ENCODE measurements around the gene CDH13. TPM values are rescaled to one million over a fixed set of nuclear protein-coding genes. Genes with fewer than 3 reads are reported as not detected.

The CDH13 gene
- 25.7 TPM for total RNA-seq

DNA sequence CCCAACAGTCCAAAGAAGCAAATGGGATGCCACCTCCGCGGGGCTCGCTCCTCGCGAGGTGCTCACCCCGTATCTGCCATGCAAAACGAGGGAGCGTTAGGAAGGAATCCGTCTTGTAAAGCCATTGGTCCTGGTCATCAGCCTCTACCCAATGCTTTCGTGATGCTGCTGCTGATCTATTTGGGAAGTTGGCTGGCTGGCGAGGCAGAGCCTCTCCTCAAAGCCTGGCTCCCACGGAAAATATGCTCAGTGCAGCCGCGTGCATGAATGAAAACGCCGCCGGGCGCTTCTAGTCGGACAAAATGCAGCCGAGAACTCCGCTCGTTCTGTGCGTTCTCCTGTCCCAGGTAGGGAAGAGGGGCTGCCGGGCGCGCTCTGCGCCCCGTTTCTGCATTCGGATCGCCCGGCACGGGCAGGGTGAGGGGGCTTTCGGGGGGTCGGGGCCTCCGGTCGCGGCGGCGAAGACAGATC lies at the start of gene CDH13:
TSS of gene CDH13 (plus strand) at position 179 of the 471 bp plus-strand sequence.
- no peak for FAIRE-seq

DNA sequence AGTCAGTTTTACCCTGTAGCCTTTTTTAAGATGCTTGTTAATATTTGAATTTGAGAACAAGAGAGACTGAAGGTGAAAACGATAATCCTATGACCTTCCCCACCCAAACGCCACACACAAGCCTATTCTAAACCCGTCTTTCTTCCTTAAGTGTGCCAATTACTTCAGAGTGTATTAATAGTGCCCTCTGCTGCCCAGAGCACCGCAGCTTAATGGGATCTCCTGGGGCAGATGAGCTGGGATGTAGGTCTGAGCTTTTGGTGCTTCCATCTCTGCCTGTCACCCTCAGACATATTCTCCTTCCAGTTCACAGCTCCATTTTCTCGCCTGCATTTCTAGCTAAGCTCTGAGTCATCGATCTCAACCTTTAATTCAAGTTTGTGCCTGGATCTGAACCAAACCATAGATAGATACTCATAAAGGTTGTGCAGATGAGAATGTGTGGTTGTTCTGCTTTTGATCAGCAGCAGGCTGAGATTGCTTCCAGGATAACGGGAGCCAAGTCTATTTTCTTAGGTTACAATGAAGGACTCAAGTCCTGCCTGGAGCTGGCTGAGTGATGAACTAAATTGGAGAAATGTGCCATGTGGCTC lies 46.4 kb upstream of the CDH13 start:
- DNase-seq (ENCODE audit: low spot score in 2 of 2): peak; percentile 6 to 28
- FAIRE-seq: no peak

More for the DNA sequence above, at the start of gene CDH13:
- peak; percentile 44 to 50 for DNase-seq (ENCODE audit: low spot score in 2 of 2)

GRCh38 chr16:82582975-82583374 lies 43.8 kb upstream of the CDH13 start:
- DNase-seq (ENCODE audit: low spot score in 2 of 2) (no peak), FAIRE-seq (no peak)

- FAIRE-seq: no peak
- DNase-seq (ENCODE audit: low spot score in 2 of 2): no peak
These were observed 43.3 kb upstream of the CDH13 start for GRCh38 chr16:82583422-82583821.

DNA sequence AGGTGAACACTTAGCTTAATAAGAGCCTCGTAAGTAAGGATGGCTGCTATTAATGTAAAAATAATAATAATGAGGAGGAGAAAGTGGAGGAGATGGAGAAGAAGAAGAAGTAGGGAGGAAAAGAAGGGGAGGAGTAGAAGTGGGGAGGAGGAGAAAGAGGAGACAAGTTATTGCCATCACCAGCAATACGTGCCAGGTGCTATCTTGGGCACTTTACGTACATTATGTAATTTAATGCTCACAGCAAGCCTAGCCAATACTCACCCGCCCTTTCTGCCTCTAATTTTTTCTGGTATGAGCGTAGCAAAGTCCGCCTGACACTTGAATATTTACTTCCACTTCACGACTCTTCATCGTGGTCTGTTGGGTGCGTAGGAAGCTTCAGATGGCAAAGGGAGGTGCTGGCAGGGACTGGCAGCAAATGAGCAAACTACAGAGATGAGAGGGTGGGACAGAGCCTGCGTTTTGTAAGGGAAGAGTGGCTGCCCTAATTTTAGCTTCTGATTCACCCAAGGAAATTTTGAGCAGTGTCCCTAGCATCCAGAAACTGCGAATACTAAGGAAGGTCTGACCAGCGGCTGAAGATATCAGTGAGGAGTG lies 42.1 kb upstream of the CDH13 start:
- DNase-seq (ENCODE audit: low spot score in 2 of 2): no peak
- no peak for FAIRE-seq

GRCh38 chr16:82585675-82586074 lies 41.1 kb upstream of the CDH13 start:
- no peak for FAIRE-seq

DNA sequence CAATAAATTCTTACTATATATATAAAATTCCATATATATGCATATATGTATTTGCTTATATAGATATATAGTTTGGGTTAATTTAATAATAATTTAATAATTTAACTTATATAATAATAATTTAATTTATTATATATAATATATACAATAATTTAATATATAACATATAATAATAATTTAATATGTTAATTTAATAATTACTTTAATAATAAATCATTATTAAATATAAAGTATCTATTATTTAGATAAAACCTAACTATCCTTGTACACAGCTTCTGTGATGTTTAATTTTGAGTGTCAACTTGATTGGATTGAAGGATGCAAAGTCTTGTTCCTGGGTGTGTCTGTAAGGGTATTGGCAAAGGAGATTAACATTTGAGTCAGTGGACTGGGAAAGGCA lies 40.6 kb upstream of the CDH13 start:
- FAIRE-seq (peak; percentile 97), DNase-seq (ENCODE audit: low spot score in 2 of 2) (no peak)

More at GRCh38 chr16:82585675-82586074, 41.1 kb upstream of the CDH13 start:
- DNase-seq (ENCODE audit: low spot score in 2 of 2): no peak

GRCh38 chr16:82587289-82587688 lies 39.5 kb upstream of the CDH13 start:
- DNase-seq (ENCODE audit: low spot score in 2 of 2) (no peak), FAIRE-seq (no peak)

DNA sequence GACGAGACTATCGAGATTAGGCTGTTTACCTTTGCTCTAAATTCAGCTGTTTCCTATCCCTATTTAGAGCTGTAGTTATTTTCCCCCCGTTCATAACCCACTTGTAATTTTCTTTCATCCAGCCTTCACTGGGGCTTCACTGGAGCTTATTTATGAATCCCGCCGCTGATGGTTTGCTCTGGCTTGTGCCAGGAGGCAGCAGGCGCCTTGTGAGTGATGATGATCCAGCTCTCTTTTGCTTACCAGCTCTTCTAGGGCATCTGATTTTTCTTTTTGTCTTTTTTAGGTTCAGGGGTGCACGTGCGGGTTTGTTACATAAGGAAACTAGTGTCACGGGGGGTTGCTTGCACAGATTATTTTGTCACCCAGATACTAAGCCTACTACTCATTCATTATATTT lies 37.4 kb upstream of the CDH13 start:
- DNase-seq (ENCODE audit: low spot score in 2 of 2) (no peak), FAIRE-seq (no peak)

GRCh38 chr16:82594114-82594513 lies 32.7 kb upstream of the CDH13 start:
- no peak for DNase-seq (ENCODE audit: low spot score in 2 of 2)
- no peak for FAIRE-seq

DNA sequence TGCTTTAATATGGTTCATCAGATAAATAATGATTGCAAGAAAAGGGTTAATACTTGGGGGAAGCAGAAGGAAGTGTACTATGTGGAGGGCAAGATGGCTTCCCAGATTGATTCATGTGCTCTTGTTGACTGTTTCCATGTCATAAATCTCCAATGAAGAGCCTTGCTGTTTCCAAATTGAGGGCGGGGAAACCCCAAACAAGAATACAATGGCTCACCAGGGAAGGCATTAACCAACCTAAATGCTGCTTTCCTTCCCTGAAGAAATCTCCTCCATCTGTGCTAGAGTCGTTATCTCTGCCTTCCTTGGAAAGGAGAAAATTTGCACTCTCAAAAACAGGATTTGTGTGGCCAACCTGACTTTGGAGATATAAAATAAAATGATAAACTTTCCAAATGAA lies 28.0 kb upstream of the CDH13 start:
- FAIRE-seq (no peak), DNase-seq (ENCODE audit: low spot score in 2 of 2) (no peak)

DNA sequence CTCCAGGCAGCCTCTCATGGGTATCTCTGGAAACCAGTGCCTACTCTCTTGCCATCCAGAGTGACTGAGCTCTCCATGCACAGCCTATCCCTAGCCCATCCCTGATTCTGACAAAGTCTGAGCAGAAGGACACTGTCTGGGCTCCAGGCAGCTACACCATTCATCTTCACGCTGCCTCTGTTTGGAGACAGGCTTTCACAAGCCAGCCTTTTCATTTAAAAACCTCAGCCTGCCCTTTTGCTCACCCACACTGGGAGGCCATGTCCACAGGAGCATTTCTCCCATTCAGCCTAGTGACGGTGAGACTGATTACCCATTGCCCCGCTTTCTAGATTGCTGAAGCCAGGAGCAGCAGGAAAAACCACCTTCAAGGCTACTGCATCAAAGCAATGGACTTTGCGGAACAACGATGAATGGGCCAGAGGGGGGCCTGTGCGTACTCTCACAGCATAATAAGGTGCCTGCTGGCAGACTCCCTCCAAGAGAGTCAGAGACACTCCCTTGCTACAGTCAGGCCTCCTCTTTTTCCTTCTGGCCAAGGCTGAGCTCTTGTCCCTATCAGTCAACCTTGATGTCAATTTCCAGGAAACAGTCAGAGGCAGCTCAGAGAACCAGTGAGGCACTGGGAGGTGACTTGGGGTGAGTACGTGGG lies 24.7 kb upstream of the CDH13 start:
- FAIRE-seq: no peak
- DNase-seq (ENCODE audit: low spot score in 2 of 2): no peak

- DNase-seq (ENCODE audit: low spot score in 2 of 2): peak in 1 of 2 donors; percentile 48
- no peak for FAIRE-seq
These were observed 22.9 kb upstream of the CDH13 start for GRCh38 chr16:82603784-82604411.

DNA sequence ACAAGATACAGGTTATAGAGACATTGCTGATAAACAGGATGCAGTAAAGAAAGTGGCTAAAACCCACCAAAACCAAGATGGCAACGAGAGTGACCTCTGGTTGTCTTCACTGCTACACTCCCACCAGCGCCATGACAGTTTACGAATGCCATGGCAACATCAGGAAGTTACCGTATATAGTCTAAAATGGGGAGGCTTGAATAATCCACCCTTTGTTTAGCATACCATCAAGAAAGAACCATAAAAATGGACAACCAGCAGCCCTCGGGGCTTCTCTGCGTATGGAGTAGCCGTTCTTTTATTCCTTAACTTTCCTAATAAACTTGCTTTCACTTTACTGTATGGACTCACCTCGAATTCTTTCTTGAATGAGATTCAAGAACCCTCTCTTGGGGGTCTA lies 21.7 kb upstream of the CDH13 start:
- DNase-seq (ENCODE audit: low spot score in 2 of 2): no peak
- FAIRE-seq: no peak

GRCh38 chr16:82605863-82606620 lies 20.7 kb upstream of the CDH13 start:
- FAIRE-seq (no peak), DNase-seq (ENCODE audit: low spot score in 2 of 2) (no peak)

DNA sequence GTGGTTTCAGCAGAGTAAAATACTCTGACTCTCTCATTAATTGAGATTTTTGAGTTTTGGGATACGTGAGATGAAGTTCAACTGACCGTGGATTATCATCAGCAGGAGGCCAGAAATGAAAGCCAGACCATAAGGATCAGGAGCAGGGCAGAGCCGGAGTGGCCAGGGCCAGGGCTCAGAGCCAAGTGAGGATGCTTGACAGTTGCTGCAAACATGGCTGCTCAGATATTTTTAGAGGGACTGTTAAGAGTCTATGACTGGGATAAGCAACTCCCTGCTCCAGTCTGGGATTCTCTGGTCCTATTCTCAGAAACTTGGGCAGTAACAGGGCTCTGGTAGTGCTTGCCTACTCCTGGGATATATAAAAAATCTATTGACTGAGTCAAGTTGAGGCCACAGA lies 17.6 kb upstream of the CDH13 start:
- FAIRE-seq (no peak), DNase-seq (ENCODE audit: low spot score in 2 of 2) (no peak)

DNA sequence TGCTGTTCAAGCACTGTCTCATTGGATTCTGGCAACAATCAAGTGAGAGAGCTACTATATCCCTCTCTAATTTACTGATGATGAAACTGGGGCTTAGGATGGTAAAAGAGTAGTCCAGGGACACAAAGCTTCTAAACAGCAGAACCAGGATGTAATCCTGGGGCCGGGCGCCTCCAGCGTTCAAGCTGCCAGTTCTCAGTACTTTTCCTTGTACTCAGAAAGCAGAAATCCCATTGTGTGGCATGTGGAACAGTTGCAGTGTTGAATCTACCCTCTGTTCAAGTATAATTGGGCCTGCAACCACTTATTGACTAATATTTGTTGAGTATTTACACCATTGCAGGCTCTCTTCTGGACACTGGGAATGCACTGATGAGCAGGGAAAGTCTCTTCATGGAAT lies 14.5 kb upstream of the CDH13 start:
- no peak for FAIRE-seq
- DNase-seq (ENCODE audit: low spot score in 2 of 2): no peak

- FAIRE-seq: no peak
- no peak for DNase-seq (ENCODE audit: low spot score in 2 of 2)
These were observed 10.4 kb upstream of the CDH13 start for GRCh38 chr16:82616356-82616755.

DNA sequence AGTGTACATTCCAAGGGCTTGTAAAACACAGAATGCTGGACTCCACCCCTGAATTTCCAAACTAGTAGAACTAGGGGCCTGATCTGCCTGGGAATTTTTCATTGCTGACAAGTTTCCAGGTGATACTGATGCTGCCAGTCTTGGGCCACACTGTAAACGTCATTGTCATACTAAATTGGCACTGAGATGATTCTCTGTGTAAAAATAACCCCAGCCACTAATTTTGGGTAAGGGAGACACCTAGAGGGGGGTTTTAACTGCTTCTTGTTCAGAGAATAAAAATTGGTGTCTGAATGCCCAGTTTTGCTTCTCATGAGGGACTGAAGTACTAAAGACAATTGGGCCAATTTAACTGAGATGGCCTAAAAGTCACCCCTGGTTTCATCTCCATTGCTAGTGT lies 5.0 kb upstream of the CDH13 start:
- FAIRE-seq: no peak
- DNase-seq (ENCODE audit: low spot score in 2 of 2): no peak

- DNase-seq (ENCODE audit: low spot score in 2 of 2) (no peak), FAIRE-seq (no peak)
These were observed 3.5 kb upstream of the CDH13 start for GRCh38 chr16:82623241-82623640.
